GM12891 (cell line): ENCODE results near the gene DMAC2L.

Source experiments
- POLR2A ChIP-seq: IDR thresholded peaks from 2 replicates; pipeline ENCODE4 v1.6.1; 2011; ENCODE audit warnings: low read depth, low read length, control low read depth
- POLR2AphosphoS5 ChIP-seq: IDR thresholded peaks from 2 replicates; pipeline ENCODE4 v1.6.1; 2011; ENCODE audit warnings: low read depth, low read length, control low read depth

- no peak; the same call in 1 of the 2 replicates for TF ChIP-seq POLR2AphosphoS5
- TF ChIP-seq POLR2A, result no peak
Observed at GRCh38 chr14:50331596-50331995, 19.5 kb downstream of the DMAC2L start.
